Measurements from ENCODE around the gene FLYWCH2. TPM values are rescaled to one million over a fixed set of nuclear protein-coding genes. Genes with fewer than 3 reads are reported as not detected.
A peak's percentile ranks its signal among the peaks of the same experiment; 100 is the strongest.

Gene FLYWCH2
- total and polyA plus RNA-seq, 2 of the 13 experiments (the other 11 are each of a cell fraction or from before 2014, with no cell fraction given) = 16.9 to 19.8 TPM

GRCh38 chr16:2867987-2868789 is 14.8 kb upstream of the FLYWCH2 start (continued):
- TF ChIP-seq ZNF512B (CRISPR knock-in tag; IDR thresholded peaks at IDR 0.05; ENCODE audit: borderline replicate concordance) = no peak
- peak; percentile 36; the same call in 1 of the 2 replicates for TF ChIP-seq ZNF441 (CRISPR knock-in tag; IDR thresholded peaks at IDR 0.05; ENCODE audit: borderline replicate concordance)
- peak; percentile 43 for TF ChIP-seq FOSL2 (CRISPR knock-in tag; IDR thresholded peaks at IDR 0.05)
- TF ChIP-seq ZNF564 (CRISPR knock-in tag; IDR thresholded peaks at IDR 0.05) = 0 out of 2 replicates have a peak, but pooled peaks have one; percentile 60
- peak; percentile 99 for TF ChIP-seq ZNF501 (CRISPR knock-in tag; IDR thresholded peaks at IDR 0.05)
- no peak for TF ChIP-seq ZNF318 (CRISPR knock-in tag; IDR thresholded peaks at IDR 0.05)
- TF ChIP-seq AGO2 (optimal IDR thresholded peaks at IDR 0.05; ENCODE audit: low read depth, low read length) = peak; percentile 60
- no peak for TF ChIP-seq ZFP82 (CRISPR knock-in tag; IDR thresholded peaks at IDR 0.05; ENCODE audit: borderline replicate concordance)
- 0 out of 2 replicates have a peak, but pooled peaks have one; percentile 25 for TF ChIP-seq ZNF367 (CRISPR knock-in tag; IDR thresholded peaks at IDR 0.05; ENCODE audit: borderline replicate concordance)
- TF ChIP-seq ZNF781 (CRISPR knock-in tag; IDR thresholded peaks at IDR 0.05; ENCODE audit: borderline replicate concordance, not compliant biosample characterization) = no peak
- no peak for TF ChIP-seq MTA3 (CRISPR knock-in tag; IDR thresholded peaks at IDR 0.05)
- TF ChIP-seq NR3C1 (CRISPR knock-in tag; IDR thresholded peaks at IDR 0.05) = no peak
- peak; percentile 95 for TF ChIP-seq ZNF574 (CRISPR knock-in tag; IDR thresholded peaks at IDR 0.05)

Measured in HepG2 (cell line).